ENCODE data around the gene SPRYD4.
"Not testable (repeated sequence)": the region's sequence is repeated elsewhere in the genome, so short reads cannot be mapped to it uniquely, and the experiment has no call there.

The SPRYD4 gene

DNA sequence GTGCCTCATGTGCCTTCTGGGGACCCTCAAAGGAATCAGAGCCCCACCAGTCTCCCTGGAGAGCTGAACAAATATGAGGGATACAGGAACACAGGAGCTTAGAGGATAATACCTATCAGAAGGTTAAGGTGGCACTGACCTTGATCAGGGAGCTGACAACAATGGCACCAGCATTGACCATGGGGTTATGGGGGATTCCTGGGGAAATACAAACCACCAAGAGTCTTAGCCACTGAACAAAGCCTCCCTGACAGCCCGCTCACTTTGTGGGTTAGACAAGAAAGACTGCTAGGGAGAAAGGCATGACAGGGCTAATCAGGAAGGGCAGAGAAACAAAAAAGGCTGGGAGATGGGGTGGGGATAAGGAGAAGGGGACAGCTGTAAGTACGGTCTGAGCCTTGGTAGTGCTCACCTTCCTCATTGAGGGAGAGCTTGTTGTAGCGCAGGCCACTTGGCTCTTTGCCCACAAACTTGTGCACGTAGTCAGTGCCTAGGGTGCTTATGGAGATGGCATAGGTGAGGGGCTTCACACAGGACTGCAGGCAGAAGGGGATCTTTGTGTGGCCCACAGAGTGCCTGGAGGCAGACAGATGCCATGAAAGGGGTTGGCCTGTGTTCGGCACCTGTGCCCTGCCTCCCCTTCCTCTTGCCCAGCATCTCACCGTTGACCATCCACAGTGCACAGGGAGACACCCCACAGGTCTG lies 9.3 kb downstream of the SPRYD4 start:
- DNase-seq: no peak

DNA sequence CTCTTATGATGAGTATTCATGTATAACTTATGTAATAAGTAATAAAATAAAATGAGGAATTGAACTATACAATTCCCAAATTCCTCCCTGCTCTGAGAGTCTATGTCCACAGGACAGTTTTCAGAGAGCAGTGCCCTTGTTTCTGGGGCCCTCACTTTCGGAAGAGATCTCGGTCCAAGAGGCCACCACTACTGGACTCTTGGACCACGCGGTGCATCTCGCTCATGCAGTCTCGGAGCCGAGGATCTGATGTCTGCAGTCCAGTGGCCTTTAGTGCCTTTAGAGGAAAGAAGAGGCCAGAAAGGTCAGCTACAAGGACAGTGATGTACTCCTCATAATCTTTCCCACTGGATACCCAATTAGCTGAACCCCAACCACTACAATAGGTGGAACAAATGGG lies 11.2 kb downstream of the SPRYD4 start:
- no peak for DNase-seq

DNA sequence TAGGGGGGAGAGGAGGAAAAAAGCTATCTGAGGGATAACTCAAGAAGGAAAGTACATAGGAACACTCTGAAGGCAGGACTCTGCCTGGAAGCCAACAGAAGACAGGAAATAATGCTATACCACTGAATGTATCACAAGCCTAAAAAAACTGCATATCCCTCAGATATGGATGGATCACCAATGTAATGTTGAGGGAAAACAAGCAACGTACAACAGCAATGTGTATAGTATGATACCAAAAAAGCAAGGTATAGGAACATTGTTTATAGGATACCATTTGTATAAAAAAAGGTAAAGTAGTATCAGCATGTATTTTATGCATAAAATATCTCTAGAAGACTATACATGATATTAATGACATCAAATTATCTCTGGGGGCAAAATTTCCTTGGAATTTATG lies 16.2 kb downstream of the SPRYD4 start:
- no peak for DNase-seq

DNA sequence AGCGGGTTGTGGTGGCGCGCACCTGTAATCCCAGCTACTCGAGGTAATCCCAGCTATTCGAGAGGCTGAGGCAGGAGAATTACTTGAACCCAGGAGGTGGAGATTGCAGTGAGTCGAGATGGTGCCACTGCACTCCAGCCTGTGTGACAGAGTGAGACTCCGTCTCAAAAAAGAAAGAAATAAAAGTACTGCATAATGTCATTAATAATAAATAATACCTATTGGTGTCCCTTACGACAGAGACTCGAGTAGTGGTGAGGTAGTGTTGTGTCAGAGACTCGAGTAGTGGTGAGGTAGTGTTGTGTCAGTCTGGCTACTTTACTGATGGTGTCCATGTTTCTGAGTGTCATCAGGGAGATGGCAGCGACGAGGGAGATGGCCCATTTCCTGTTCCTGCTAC lies 18.3 kb downstream of the SPRYD4 start:
- no peak for DNase-seq

DNA sequence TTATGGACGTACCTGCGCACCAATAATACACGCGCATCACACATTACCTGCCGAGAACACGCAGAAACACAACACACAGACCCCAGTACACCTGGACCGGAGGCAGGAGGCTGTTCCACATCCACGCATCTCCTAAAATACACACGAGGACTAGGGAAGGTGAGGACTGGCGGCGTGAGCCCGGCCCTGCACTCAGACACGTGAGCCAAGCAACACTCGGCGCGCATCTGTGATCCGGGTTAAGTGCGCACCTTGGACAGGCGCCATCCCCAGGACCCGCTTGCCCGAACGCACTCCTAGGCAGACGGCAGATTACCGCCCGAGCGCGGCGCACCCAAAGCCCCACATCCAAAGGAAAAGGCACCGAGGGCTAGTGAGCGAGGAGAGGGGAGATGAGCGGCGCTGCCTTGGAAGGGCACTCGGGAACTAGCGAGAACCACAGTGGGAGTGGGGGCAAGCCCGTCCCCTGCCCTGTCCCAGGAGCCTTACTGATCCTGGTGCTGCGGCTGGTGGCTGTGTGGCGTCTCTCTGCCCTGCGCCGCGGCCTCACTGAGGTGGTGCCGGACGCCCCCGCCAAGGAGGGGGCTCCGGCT lies 19.2 kb downstream of the SPRYD4 start:
- DNase-seq: no peak

DNA sequence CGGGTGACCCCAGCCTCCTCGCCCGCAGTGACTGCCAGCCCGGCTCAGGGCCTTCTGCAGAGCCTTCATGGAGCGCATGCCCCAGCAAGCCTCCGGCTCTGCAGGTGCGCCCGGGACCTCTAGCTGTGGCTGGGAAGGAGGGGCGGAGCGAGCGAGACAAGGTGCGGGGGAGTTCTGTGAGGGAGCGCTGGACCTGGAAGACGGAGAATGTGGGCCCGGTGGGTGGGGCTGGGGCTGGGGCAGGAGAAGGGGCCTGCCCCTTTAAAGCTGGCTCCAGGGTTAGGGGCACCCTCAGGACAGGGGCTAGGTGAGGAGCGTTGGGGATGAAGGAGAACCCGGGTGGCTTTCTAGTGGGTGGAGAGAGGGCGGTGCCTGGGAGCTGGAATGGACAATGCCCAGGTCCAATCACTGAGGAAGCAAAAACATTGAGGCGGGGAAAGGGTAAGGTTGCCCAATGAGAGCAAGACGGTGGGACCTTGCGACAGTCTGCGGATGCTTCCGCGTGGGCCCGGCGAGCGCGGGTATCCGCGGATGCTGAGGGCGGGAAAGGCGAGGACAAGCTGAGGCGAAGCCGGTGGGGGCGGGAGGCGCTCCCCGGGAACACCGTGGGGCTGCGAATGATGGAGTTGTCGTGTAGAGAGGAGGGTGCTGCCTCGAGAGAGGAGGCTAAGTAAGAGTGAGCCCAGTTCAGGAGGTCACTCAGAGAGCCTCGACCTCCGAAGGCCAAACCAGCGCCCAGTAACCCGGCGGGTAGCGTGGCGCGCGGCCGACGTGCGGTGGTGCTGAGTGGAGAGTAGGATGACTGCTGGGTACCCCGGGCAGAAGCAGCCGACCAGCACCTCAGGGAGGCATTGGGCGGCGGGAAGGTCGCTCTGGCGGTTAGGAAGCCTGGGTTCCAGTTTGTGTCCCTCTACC lies 19.9 kb downstream of the SPRYD4 start, which contains the start of gene GLS2:
Gene GLS2, minus strand, starts transcription at position 121 of the 915 bp plus-strand sequence. Its CDS starts 43 bp downstream, at position 78.
- peak; percentile 81 to 86 for DNase-seq

DNA sequence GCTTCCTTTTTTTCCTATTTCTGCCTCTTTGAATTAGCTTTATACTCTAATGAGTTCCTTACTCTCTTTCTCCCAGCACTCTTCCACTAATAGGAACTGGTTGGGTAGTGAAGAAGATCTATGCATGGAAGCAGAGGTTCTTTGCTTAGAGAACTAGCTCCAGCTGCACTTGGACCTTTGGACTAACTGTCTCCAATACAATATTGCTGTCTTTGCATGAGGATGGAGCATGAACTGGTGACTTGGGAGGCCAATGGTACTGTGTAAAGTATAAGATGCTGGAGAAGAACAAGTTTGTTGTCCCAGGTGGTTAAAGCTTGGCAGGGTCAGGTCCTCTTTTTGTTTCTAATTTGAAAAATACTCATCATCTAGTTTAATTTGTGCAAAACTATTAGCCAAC lies 22.0 kb downstream of the SPRYD4 start:
- DNase-seq: no peak

DNA sequence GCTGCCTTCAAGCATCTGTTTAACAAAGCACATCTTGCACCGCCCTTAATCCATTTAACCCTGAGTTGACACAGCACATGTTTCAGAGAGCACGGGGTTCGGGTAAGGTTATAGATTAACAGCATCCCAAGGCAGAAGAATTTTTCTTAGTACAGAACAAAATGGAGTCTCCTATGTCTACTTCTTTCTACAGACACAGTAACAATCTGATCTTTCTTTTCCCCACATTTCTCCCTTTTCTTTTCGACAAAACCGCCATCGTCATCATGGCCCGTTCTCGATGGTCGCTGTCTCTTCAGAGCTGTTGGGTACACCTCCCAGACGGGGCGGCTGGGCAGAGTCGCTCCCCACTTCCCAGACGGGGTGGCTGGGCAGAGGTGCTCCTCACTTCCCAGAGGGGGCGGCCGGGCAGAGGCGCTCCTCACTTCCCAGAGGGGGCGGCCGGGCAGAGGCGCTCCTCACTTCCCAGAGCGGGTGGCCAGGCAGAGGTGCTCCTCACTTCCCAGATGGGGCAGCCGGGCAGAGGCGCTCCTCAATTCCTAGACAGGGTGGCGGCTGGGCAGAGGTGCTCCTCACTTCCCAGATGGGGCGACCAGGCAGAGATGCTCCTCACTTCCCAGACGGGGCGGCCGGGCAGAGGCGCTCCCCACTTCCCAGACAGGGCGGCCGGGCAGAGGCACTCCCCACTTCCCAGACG lies 25.2 kb downstream of the SPRYD4 start:
- DNase-seq: not testable (repeated sequence)

DNA sequence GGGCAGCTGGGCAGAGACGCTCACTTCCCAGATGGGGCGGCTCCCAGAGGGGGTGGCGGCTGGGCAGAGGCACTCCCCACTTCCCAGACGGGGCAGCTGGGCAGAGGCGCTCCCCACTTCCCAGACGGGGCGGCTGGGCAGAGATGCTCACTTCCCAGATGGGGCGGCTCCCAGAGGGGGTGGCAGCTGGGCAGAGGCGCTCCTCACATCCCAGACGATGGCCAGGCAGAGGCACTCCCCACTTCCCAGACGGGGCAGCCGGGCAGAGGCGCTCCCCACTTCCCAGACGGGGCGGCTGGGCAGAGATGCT lies 25.7 kb downstream of the SPRYD4 start:
- not testable (repeated sequence) for DNase-seq

DNA sequence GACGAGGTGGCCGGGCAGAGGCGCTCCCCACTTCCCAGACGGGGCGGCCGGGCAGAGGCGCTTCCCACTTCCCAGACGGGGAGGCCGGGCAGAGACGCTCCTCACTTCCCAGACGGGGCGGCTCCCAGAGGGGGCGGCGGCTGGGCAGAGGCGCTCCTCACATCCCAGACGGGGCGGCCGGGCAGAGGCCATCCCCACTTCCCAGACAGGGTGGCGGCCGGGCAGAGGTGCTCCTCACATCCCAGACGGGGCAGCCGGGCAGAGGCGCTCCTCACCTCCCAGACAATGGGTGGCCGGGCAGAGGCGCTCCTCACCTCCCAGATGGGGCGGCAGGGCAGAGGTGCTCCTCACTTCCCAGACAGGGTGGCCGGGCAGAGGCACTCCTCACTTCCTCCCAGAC lies 26.1 kb downstream of the SPRYD4 start:
- DNase-seq: not testable (repeated sequence)

DNA sequence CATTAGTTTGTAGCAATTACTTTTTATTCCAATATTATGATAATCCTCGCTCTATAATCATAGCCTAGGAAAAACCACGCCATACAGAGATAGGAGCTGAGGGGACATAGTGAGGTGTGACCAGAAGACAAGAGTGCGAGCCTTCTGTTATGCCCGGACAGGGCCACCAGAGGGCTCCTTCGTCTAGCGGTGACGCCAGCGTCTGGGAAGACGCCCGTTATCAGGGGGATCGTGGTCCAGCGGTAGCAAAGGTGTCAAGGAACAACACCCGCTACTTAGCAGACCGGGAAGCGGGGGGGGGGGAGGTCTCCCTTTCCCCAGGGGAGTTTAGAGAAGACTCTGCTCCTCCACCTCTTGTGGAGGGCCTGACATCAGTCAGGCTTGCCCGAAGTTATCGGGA lies 28.3 kb downstream of the SPRYD4 start:
- peak; percentile 22 to 63 for DNase-seq

DNA sequence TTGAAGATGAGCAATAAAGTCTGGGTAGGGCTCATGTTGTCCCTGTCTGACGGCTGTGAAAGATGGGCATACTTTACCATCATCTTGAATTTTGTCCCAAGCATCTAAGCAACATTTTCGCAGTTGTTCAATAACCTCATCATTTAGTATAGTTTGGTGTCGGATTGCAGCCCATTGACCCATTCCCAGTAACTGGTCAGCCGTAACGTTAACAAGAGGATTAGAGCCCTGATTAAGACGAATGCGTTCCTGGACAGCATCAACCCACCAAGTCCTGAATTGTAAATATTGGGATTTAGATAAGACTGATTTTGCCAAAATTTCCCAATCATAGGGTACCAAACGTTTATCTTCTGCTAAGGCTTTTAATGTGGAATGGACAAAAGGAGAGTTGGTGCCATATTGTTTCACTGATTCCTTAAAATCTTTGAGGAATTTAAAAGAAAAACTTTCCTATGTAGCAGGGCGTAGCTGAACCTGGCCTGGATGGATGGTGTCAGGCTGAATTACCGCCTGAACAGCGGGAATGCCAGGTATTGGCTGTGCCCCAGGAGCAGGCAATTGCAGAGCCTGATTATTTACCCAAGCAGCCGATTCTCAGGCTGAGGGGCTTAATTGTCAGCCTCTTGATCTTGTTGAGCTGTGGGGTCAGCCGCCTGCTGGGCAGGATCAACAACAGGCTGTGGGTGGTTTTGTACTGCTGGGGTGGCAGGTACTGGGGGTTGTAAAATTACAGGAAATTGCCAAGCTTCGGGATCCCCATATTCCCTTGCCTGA lies 29.9 kb downstream of the SPRYD4 start:
- not testable (repeated sequence) for DNase-seq

DNA sequence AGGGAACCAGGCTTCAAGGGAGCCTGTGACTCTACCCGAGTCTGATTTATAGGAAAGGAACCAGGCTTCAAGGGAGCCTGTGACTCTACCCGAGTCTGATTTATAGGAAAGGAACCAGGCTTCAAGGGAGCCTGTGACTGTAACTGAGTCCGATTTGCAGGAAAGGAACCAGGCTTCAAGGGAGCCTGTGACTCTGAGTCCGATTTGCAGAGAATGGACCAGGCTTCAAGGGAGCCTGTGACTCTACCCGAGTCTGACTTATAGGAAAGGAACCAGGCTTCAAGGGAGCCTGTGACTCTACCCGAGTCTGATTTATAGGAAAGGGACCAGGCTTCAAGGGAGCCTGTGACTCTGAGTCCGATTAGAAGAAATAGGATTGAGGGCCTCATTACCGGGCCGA lies 31.1 kb downstream of the SPRYD4 start:
- not testable (repeated sequence) for DNase-seq

DNA sequence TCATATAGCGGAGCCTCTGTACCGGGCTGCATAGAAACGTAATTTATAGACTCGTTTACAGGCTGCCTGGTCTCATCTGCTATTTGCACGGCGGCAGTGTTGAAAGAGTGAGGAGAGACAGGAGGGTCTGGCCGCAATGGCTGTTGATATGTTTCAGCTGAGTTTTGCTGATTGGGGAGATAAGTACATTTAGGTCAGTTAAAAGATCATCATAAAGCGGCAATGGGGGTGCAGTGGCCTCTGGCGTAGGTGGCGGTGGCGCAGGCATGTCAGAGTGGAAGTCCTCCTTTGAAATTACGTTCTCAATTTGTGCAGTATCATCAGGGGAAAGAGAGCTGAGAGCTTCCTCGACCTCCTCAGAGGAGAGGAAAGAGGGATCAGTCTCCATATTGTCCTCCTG lies 31.5 kb downstream of the SPRYD4 start:
- not testable (repeated sequence) for DNase-seq

DNA sequence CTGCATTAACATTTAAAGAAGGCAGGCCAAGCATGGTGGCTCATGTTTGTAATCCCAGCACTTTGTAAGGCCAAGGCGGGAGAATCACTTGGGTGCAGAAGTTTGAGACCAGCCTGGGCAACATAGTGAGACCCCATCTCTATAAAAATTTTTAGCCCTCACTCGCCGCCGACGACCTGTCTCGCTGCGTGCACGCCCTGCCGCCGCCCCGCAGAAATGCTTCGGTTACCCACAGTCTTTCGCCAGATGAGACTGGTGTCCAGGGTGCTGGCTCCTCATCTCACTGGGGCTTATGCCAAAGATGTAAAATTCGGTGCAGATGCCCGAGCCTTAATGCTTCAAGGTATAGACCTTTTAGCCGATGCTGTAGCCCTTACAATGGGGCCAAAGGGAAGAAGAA lies 42.4 kb downstream of the SPRYD4 start:
- no peak for DNase-seq

DNA sequence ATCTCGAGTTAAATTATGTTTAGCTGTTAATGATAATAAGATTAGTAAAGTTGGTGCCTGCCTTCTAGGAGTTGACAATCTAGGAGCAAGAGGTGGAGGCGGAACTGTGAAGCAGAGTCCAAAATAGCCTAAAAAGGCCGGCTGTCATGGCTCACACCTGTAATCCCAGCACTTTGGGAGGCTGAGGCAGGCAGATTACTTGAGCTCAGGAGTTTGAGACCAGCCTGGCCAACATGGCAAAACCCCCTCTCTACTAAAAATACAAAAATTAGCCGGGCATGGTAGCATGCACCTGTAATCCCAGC lies 45.6 kb downstream of the SPRYD4 start:
- not testable (repeated sequence) for DNase-seq

DNA sequence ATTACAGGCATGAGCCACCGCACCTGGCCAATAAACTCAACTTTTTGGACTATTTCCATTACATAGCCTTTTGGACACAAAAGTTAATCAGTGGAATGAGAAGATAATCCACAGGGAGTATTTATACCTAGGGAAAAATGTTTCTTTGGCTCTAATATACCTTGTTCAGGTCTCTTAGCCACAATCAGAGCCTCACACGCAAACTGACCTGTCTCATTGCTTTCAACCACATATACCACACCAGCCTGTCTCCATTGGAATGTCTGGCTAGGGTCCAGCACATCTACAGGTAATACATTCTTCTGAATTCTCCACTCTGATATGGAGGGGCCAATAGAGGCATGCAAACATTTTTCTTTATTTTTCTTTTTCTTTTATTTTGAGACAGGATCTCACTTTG lies 49.5 kb downstream of the SPRYD4 start:
- no peak for DNase-seq

DNA sequence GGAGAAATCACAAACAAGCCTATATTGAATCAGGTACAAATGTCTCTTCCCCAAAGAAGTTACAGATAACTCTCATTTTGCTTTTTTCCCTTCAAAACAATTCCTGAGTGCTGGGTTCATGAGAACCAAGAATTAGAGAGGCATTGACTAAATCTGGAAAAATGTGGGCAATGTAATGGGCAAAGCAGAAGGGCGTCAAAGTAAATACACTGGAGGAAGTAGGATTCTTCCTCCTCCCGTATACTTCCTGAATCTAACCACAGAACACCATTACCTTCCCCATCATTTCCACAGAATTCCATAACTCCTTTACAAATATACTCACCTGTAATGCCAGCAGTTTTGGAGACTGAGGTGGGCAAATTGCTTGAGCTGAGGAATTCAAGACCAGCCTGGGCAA lies 50.2 kb downstream of the SPRYD4 start:
- DNase-seq: no peak

DNA sequence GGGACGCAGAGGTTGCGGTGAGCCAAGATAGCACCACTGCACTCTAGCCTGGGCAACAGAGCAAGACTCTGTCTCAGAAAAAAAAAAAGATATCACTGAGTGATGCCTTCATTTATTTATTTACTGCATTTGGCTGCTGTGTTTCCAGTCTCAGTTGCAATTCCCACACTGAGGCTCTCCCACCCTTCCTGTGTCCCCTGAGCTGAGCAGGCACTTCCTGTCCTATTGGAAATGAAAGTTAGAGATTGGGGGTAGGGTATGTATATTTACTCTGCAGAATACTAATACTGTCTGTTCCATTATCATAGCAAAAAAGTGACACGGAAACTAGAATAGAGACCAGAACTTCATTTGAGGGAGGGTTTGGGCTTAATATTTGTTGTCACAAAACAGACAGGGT lies 51.7 kb downstream of the SPRYD4 start:
- DNase-seq: no peak

DNA sequence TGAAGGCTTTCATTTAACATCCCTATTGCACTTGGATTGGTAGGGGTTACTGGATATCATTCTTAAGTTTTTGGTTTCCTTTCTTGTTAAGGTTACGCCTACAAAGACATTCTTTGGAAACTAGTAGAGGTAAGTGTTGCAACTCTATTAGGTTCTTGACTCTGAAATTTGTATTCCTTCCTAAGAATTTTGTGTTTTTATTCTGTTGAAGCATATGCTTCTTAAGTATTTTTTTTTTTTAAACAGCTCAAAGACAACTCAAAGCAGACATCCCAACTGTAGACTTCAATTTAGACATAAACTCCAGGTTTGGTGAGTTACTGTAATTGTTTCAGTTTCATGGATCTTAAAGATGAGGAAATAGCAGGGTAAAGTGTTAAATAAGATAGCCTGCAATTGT lies 52.1 kb downstream of the SPRYD4 start:
- peak in 1 of 2 donors; percentile 5 for DNase-seq

DNA sequence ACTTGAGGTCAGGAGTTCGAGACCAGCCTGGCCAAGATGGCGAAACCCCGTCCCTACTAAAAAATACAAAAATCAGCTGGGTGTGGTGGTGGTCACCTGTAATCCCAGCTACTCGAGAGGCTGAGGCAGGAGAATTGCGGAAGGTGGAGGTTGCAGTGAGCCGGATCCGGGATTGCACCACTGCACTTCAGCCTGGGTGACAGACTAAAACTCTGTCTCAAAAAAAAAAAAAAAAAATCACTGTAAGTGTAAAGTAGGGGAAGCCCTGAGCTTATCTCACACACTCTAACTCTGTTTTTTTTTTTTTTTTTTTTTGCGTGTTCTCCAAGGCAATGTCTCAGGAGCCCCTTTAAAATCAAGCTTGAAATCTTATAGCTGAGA lies 52.8 kb downstream of the SPRYD4 start:
- DNase-seq: peak in 1 of 2 donors; percentile 13

DNA sequence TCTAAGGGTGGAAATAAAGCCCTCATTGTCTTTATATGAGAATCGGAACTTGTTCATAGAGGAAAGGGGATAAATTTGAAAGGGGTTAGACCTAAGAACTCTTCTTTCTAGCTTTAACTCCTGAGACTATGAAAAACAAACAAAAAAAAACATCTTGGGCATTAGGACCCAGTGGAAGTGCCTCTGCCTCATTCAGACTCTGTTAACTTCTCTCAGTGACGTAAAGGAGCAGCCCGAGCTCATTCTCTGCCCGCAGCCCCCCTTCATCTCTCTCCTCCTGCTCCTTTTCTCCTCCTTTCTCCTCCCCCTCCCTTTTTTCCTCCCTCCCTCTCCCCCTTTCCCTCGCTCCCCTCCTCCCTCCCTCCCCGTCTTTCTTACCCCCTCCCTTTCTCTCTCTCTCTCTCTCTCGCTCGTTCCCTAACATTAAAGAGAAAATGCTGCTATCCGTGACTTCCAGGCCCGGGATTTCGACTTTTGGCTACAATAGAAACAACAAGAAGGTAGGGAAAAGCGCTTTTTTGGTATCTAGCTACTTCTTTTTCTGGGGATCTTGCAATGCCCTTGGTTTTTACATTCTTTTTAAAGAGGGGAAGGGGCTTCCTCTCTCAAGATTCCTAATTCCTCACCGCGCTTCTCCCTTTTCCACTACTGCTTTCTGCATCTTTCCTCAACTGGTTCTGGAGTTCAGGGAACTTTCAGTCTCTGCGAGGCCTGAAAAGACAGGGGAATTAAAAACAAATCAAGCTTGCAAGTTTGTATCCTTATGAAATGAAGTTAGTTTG lies 53.4 kb downstream of the SPRYD4 start, which contains the start of gene RBMS2:
Gene RBMS2, plus strand, starts transcription at position 231 of the 782 bp plus-strand sequence. Its CDS starts 204 bp downstream, at position 435.
- peak; percentile 42 to 62 for DNase-seq
